Activated naive CD4-positive, alpha-beta T cell treated with anti-CD3 and anti-CD28 coated beads, Interleukin-2, amount 50 U/mL, for 72 hours (primary cell): Measurements from ENCODE around the gene UBE2O. TPM values are rescaled to one million over a fixed set of nuclear protein-coding genes. Genes with fewer than 3 reads are reported as not detected.

ENCODE experiments used
- total RNA-seq, 2 donors: library from RNA; stranded (reverse); gene quantifications; one replicate each; pipeline ENCODE4 v1.2.3, GENCODE V29; 2022

UBE2O gene
- total RNA-seq, 2 donors from 2014 or later, result 17.3 to 45.8 TPM

Other genes starting within 250 kb of the UBE2O start
- 10 to 100 TPM; 22.0 to 35.1 TPM for gene RNF157, start 212.7 kb downstream of the UBE2O start, total RNA-seq
- 100 to 1,000 TPM; 262 to 294 TPM for gene UBALD2, start 187.8 kb downstream of the UBE2O start, total RNA-seq
- gene QRICH2, start 144.9 kb downstream of the UBE2O start, total RNA-seq, result 1 to 10 TPM in 1 of 2 donors, under 1 TPM in 1; 0.46 to 1.8 TPM
- 10 to 100 TPM; 17.2 to 31.2 TPM for gene PRPSAP1, start 99.2 kb downstream of the UBE2O start, total RNA-seq
- 10 to 100 TPM in 1 of 2 donors, 1 to 10 TPM in 1; 7.1 to 11.9 TPM for gene SPHK1, start 68.5 kb downstream of the UBE2O start, total RNA-seq
- gene AANAT, start 14.5 kb upstream of the UBE2O start, total RNA-seq, result not detected
- 10 to 100 TPM; 30.4 to 43.1 TPM for gene RHBDF2, start 48.3 kb upstream of the UBE2O start, total RNA-seq
- not detected for gene CYGB, start 84.6 kb upstream of the UBE2O start, total RNA-seq
- not detected for gene PRCD, start 86.9 kb upstream of the UBE2O start, total RNA-seq
- not detected for gene ST6GALNAC2, start 132.7 kb upstream of the UBE2O start, total RNA-seq
- gene ST6GALNAC1, start 190.6 kb upstream of the UBE2O start, total RNA-seq, result 1 to 10 TPM; 1.0 to 3.0 TPM